ENCODE results near the gene KRTAP5-2.
"Not testable (repeated sequence)": the region's sequence is repeated elsewhere in the genome, so short reads cannot be mapped to it uniquely, and the experiment has no call there.

KRTAP5-2 gene

DNA sequence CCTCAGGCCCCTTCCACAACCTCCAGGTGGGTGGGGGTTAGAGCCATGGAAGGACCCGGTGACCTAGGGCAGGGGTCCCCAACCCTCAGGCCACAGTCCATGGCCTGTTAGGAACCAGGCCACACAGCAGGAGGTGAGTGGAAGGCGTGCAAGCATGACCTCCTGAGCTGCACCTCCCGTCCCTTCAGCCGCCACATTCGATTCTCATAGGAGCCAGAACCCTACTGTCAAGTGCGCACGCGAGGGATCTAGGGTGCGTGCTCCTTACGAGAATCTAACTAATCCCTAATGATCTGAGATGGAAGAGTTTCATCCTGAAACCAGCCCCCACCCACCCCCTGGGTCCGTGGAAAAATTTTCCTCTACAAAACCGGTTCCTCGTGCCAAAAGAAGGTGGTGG, 27.4 kb upstream of the KRTAP5-2 start:
- no peak for DNase-seq

DNA sequence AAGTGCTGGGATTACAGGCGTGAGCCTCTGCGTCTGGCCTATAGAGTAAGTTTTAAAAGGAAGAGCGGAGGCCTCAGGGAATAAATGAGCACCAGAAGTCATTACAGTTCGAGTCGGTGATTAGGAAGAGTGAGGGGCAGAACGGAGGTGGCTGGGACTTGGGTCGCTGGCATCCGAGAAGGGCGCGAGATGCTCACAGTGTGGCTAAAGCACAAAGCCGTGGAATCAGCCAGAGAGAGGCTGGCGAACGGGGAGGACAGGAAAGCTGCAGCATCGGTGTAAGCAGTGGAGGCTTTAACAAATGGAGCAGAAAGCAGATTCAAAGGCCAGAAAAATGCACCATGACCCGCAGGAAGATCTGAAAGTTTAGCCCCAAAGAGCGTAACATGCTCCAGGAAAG, 26.5 kb upstream of the KRTAP5-2 start:
- DNase-seq = no peak

DNA sequence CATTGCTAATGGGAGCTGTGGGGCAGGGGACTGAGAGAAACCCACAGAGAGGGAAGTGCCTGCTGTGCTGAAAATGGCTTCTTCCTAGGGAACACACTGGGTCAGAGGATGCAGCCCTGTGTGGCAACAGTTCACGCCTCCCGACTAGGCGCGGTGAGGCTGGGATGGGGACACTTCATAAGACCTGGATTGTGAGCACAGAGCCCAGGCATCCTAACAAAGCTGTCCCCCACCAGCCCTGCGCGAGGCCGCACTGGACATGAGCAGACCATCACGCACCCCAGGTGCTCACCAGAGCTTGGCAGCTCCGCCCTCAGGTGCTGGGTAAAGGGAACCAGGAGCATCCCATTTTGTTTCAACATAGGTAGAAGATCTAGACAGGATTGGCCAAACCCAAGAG, 25.6 kb upstream of the KRTAP5-2 start:
- DNase-seq = no peak

DNA sequence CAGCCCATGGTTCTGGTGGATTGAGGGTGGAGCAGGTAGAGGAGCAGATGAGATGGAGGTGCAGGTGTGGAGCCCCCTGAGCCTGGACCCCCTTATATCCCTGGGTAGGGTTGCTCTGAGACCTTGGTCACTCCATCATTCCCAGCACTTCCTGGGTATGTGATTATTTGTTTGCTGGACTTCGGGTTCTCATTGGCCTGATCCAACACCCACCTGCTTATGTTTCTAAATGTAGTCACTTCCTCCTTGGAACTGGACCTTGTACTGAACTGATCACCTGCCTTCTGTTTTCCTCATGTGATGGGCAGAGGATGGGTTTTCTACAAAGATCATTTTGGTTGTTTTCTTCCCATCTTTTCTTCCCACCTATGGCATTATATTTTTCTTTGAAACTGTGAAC, 24.0 kb upstream of the KRTAP5-2 start, which contains the start of gene KRTAP5-4:
TSS of gene KRTAP5-4 (minus strand) at position 53 of the 400 bp plus-strand sequence. CDS start at position 8, 45 bp downstream.
- no peak for DNase-seq

DNA sequence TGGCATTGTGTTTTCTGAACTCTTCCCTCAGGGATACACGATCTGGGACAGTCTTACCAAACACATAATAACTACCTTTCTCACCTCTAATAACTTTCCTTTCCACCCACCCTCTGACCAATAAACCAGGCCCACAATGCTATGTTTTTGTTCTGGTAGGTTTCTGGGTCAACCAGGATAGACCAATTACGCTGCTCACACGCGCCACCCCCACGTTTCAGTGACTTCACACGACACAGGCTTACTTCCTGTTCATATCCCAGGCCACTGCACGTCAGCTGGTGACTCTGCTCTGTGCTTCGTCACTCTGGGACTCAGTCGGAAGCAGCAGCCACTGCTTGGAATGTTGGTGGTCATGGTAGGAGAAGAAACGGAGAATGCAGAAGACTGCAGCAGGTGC, 21.4 kb upstream of the KRTAP5-2 start:
- no peak for DNase-seq

DNA sequence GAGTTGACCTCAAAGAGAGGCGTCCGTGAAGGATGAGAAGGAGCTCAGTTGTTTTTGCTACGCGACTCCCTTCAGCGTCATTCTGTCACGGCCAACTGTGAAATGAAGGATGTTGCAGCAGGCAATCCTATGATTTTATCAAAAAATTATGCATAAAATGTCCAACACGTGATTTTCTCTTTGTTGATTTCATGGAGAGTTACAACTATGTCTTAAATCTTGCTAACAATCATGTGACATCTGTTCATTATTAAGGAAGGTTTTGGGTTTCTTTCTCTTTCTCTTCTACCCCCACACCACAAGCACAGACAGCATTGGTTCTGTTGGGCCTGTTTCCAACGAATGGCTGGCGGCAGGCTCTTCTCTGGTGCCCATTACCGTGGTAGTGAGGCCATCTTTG, 20.1 kb upstream of the KRTAP5-2 start:
- DNase-seq = no peak

DNA sequence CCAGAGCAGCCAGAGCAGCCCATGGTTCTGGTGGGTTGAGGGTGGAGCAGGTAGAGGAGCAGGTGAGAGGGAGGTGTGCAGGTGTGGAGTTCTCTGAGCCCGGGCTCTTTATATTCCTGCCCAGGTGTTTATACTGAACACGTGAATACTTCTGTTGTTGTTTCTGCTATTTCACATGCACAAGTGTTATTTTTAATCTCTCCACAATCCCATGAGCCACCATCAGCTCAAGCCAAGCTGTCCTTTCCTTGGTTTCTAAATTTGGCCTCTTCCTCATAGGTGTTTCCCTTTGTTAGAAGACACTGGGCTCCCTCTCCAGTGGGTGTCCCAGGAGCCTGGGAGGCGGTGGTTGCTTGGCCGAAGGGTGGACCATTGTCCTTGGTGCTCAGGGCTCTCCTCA, 10.3 kb upstream of the KRTAP5-2 start, which contains the start of gene KRTAP5-3:
TSS of gene KRTAP5-3 (minus strand) at position 101 of the 400 bp plus-strand sequence. CDS start at position 23, 78 bp downstream.
- DNase-seq = no peak

DNA sequence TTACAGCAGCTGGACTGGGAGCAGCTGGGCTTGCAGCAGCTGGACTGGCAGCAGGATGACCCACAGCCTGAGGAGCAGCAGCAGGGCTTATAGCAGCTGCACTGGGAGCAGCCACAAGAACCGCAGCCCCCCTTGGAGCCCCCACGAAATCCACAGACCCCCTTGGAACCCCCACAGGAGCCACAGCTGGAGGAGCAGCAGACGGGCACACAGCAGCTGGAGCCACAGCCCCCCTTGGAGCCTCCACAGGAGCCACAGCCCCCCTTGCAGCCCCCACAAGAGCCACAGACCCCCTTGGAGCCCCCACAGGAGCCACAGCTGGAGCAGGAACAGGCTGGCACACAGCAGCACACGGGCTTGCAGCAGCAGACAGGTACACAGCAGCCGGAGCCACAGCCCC, 9.8 kb upstream of the KRTAP5-2 start:
- not testable (repeated sequence) for DNase-seq

DNA sequence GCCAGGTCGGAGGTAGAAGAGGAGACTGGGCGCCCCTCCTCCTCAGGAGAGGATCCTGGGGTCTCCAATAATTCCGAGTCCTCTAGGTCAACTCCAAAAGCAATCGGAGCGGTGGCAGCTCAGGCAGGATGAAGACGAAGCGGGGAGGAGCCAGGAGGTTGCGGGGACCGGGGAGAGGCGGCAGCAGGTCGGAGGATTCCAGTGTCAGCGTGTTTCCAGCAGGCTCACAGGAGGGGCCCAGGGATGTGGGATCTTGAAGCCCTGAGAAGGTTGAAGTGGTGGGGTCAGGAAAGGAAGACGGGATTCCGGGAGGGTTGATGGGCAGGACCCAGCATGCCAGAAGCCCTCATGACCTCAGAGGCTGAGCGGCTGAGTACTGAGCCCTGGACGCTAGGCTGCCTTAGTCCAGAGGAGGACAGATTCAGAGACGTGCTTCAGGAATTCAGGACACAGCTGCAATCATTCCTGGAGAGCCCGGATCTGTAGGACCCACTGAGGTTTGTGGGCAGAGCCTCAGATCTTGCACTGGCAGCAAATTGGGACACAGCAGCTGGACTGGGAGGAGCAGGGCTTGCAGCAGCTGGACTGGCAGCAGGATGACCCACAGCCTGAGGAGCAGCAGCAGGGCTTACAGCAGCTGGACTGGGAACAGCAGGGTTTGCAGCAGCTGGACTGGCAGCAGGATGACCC, 9.2 kb upstream of the KRTAP5-2 start:
- DNase-seq = not testable (repeated sequence)

DNA sequence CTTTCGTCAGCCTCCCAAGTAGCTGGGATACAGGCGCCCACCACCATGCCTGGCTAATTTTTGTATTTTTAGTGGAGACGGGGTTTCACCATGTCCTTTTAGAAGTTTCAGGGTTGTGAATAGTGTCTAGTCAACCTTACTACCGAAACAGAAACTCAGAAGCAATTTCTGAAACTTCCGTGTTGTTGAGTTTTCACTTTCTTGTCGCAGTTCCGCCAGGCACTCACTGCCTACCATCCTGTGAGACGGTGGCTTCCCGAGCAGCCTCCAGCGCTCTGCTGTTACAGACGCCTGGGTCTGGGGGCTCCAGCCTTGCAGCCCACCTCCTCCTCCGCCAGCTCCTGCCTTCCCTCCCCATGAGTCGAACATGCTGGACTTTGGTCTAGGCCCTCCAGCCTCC, 7.8 kb upstream of the KRTAP5-2 start:
- DNase-seq = not testable (repeated sequence)

DNA sequence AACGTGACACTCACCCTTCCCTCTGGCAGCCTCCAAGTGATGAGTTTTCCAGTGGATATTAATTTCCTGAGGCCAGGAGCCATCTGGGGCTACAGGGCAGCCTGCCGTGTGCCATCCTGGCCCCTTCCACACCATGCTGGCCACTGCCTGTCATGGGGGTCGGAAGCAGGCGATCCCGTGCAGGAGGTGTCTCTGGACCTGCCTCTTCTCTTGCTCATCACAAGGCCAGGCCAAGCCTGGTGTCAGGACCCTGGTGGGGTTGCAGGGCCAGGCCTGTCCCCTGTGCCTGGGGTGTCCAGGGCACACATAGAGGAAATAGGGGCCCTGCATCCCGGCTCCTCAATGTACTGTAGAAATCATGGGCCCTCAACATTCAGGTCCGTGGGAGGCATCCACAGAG, 6.6 kb upstream of the KRTAP5-2 start:
- DNase-seq = no peak

DNA sequence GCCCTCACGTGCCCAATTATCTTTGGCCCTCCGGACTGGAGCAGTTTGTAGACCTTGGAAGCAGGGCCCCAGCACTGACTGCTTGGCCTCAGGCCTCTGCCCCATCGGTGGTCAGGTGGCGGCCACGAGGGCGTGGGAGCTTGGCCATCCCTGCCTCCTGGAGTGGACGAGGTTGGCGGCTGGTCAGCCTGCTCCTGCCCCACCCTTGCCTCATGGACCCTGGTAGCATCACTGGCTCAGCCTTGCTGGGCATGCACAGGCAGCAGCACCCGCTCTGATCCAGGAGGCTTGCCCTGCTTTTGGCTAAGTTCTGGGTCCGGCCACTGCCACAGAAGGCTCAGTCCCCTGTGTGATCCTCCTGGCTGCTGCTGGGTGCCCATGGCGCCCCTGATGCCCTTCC, 6.1 kb upstream of the KRTAP5-2 start:
- no peak for DNase-seq

DNA sequence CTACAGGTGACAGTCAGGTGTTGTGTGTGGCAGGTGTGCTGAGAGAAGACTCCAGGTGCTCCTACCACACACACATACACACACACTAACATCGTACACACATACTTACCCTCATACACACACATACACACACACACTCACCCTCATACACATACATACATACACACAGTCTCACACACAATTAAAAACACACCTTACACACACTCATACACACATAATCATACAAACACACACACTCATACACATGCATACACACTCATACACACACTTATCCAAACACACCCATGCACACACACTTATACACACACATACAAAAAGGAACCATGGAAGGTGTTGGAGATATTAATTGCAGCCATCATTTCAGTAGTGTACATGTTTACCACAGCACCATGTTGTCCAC, 5.5 kb upstream of the KRTAP5-2 start:
- DNase-seq = no peak

DNA sequence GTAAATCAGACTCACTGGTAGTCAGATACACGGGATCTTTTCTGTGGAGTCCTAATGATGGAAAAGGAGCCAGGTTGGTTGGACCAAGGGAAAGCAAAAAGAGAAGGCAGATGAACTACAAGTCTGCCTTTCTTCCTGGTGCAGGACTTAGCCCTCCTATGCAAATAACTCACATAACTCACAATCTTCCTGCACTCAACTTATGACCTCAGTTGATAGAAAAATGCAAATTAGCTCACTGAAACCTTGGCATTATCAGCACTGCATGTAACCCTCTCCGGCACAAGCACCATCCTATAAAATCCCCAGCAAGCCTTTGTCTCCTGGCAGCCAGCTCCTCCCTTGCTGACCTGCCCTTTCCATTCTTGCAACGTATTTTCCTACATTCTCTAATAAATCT, 3.6 kb upstream of the KRTAP5-2 start:
- not testable (repeated sequence) for DNase-seq

DNA sequence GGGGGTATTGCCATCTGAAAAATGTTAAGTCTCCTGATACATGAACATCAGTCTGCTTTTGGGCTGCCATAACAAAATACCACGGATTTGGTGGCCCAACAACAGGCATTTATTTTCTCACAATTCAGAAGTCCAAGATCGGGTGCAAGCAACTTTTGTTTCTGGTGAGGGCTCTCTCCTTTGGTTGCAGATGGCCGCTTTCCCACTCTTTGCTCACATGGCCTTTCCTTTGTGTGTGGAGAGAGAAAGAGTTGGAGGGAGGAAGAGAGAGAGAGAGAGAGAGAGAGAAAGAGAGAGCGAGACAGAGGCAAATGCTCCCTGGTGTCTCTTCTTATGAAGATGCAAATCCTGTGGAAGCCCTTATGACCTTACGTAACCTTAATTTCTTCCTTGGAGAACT, 2.5 kb upstream of the KRTAP5-2 start:
- no peak for DNase-seq

DNA sequence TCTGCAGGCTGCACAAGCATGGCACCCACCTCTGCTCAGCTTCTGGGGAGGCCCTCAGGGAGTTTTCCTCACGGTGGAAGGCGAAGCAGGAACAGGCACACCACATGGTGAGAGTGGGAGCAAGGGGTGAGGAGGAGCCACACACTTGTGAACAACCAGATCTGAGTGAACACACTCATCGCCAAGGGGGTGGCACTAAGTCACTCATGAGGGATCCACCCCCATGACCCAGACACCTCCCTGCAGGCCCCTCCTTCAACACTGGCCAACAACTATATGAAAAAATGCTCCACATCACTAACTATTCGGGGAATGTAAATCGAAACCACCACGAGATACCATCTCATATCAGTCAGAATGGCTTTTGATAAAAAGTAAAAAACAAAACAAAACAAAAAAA, 722 bp upstream of the KRTAP5-2 start:
- DNase-seq = no peak

DNA sequence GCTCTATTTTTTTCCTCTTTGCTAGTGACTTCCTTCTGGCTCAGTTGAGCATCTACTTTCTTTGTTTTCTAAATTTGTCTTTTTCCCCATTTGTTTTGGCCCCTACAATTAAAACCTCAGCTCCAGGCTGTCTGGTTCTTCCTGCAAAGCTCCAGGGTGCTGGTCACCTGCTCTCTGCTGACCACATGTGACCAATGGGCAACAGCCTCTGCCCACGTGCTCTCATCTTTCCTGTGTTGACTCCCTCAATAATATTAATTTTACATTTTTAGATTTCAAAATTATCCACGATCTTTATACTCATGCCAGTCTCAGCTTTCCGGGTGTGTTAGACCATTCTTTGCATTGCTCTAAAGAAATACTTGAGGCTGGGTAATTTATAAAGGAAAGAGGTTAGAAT, 312 bp upstream of the KRTAP5-2 start:
- DNase-seq = not testable (repeated sequence)

DNA sequence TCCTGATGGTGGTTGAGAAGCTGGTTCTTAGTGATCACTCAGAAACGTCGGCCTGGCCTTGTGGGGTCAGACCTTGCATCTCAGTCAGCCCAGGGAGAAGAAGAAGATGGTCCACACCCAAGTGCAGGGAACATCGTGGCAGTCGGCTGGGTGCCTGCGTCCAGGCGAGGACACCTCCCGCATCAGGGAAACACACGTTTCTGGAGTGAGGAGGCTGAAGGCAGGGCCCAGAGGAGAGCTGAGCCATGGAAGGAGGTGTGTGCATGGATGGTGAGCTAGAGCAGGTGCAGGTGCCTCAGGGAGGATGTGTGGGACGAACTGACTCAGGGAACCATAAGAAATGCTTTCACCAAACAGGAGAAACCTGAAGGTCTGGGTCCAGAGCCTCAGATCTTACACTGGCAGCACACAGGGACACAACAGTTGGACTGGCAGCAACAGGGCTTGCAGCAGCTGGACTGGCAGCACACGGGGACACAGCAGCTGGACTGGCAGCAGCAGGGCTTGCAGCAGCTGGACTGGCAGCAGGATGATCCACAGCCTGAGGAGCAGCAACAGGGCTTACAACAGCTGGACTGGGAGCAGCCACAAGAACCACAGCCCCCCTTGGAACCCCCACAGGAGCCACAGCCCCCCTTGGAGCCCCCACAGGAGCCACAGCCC, 632 bp downstream of the KRTAP5-2 start:
- no peak for DNase-seq

DNA sequence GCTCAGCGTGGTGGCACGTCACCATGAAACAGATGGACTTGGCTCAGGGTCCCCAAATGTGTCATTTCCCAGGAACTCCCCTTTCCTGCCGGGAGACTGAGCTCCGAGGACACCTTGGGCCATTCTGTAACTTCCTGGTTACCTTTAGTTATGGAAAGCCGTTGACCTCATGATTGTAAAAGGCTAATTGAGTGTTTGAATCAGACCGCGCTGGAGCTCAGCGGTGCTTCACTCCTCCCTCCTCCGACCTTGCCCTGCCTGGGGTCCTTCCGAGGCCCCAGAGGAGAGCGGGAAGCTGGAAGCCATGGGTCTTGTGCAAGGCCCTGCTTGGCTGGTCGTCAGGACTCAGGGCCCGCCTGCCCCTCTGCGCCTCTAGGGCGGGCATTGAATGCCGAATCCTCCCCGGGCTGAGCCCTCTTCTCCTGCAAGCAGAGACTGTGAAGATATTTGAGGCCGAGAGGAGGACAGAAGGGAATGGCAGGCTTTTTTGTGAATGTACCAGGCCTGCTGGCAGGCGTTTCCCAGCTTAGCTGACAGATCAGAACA, 1.4 kb downstream of the KRTAP5-2 start:
- DNase-seq = not testable (repeated sequence)

DNA sequence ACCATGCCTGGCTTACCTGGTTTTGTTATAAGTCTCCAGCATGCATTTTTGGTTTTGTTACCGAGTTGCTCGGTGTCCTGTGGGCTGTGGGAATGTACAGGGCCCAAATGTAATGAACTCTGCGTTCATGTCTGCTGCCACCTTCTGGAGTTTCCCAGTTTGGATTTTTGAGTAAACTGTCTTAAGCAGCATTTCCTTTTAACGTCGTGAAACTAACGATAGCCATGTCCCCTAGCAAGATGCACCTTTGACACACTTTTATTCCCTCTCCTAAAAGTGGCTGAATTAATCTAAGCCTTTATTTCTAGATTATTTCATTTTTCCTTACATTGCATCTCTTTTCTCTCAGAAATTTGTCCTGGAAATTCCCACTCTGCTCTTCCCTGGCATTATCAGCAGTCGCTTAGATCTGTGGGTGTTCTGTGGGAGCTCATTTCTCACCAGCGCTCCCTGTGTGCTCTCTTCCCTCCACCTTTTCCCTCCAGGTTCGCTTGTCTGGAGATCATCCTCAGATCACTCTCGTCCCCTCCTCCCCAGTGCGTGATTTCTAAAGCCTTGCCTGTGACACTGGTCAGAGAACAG, 2.0 kb downstream of the KRTAP5-2 start:
- DNase-seq = not testable (repeated sequence)

DNA sequence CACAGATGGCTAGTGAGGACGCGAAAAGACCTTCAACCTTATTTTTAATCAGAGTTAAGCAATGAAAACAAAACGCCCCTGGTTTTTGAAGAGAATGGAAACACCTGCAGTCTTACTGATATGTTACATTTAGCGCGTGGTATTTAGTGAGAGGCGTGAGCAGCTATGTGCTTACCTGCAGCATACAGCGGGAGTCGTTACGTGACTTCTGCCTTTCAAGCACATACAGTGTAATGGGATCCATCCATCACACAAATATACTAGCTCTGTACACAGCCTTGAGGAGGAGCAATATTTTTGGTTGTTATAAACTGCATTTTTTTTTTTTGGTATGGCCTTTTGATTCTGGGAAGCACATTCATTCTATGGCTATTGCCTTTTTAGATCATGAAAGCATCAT, 5.5 kb downstream of the KRTAP5-2 start:
- no peak for DNase-seq

DNA sequence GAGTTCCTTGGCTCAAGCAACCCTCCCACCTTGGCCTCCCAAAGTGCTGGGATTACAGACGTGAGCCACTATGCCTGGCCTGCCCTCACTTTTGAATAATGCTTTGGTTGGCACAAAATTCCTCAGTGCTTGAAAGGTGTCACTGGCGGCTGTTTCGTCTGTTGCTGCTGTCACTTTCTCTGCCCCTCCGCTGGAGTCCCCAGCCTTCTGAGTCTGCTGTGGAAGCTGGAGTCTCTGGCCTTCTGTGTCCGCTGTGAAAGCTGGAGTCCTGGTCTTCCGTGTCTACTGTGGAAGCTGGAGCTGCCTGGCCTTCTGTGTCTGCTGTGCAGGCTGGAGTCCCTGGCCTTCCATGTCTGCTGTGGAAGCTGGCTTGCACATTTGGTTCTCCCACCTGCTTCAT, 8.1 kb downstream of the KRTAP5-2 start:
- DNase-seq = no peak

DNA sequence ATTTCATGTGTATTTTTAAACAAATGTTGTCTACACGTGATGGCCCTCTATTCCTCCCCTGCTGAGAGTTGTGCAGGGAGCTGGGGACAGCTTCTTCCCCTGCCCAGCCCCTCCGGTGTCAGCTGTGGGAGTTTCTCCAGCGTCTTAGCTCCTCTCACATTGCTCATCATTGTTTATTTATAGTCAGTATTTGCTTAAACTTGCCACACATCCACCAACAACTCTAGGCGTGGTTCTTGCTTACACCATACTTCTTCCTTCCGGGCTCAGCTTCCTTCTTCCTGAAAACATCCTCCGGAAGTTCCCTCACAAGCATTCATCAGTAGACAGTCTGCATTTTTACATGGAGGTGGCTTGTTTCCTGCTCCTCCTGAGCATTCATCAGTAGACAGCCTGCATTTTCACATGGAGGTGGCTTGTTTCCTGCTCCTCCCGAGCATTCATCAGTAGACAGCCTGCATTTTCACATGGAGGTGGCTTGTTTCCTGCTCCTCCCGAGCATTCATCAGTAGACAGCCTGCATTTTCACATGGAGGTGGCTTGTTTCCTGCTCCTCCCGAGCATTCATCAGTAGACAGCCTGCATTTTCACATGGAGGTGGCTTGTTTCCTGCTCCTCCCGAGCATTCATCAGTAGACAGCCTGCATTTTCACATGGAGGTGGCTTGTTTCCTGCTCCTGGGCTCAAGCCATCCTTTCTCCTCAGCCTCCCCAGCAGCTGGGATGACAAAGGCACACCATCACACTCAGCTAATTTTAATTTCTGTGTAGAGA, 8.7 kb downstream of the KRTAP5-2 start:
- DNase-seq = not testable (repeated sequence)
